Stimulated activated CD4-positive, alpha-beta T cell treated with anti-CD3 and anti-CD28 coated beads, Interleukin-15, amount 100 ng/mL, for 48 hours (primary cell): ENCODE results near the gene PRKCE.

Experiments
- DNase-seq, 2 donors: peaks; one replicate each; pipeline ENCODE4 v3.0.0-alpha.2; 2020; ENCODE audit warnings: low read depth in 2 of 2

Gene PRKCE

DNA sequence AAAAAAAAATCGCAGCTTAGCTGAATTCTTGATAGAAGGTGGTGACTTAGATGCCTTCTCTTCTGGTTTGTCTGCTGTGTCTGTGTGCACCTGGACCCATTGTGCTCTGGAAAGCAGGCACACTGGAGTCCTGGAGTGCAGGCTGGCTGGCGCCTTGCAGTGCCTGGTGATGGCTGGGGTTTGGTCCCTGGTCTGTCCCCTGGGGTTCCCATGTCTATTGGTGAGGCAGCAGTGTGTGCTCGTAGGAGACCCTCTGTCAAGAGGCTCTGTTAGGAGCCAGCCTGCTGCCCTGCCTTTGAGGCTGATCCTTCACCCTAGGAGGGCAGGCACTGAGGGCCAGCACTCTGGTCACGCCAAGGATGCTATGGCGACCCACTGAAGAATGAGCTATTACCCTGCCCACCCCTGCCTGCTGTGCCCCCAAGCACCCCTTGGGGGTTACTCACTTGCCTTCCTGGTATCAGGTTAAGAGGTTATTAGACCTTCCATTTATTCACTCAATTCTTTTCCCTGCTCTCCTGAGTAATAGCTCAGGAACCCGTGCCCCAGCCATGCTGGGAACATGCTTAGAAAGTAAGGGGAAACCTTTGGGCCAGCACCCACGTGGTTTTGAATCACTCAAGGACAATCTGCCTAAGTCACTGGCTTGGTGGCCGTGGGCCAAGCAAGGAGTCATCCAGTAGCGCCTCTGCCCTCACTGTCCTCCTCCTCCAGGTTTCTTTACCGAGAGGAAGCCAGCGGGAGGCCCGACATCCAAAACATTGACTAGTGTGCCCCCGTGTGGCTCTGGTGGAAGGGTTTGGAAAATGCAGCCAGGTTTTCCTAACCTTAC is 284.5 kb downstream of the PRKCE start:
- peak; percentile 31 to 50 for DNase-seq

GRCh38 chr2:45936623-45936979 is 285.1 kb downstream of the PRKCE start:
- no peak for DNase-seq

GRCh38 chr2:45937990-45938389 is 286.5 kb downstream of the PRKCE start:
- DNase-seq: no peak

DNA sequence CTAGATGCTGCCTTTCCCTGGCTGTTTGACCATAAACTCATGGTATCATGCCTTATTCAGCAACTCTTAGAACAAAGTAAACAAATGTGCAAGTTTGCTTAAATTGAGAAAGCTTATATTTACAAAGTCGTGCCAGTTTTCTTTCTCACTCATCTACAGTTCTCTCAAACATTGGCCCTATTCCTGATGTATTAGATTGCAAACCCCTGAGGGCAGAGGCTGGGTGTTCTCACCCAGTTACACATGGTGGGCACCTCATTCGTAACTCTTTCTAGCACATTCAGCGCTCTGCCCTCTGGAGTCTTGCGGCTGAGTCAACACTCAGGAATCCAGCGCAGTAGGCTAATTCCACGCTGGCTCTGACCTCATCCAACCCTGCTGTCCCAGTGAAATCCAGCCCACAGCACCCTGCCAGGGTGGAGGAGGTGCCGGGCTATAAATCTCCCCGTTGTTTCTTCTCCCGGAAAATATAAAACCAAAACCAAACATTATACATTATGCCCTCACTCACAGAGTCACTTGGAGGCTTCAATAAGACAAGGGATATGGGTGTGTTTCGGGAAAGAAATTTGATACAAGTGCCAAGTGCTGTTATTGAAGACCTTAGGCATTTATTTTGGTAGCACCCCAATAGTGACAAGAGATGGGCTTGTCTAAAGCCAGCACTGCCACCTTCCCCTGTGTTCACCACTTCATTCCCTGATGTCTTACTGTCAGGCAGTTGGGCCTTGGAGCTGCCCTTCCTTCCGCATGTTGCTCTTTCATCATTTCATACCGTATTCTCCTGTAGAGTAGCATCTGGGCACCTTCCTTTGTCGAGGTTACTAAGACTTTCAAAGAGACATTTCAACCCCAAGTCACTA is 287.4 kb downstream of the PRKCE start:
- no peak for DNase-seq

DNA sequence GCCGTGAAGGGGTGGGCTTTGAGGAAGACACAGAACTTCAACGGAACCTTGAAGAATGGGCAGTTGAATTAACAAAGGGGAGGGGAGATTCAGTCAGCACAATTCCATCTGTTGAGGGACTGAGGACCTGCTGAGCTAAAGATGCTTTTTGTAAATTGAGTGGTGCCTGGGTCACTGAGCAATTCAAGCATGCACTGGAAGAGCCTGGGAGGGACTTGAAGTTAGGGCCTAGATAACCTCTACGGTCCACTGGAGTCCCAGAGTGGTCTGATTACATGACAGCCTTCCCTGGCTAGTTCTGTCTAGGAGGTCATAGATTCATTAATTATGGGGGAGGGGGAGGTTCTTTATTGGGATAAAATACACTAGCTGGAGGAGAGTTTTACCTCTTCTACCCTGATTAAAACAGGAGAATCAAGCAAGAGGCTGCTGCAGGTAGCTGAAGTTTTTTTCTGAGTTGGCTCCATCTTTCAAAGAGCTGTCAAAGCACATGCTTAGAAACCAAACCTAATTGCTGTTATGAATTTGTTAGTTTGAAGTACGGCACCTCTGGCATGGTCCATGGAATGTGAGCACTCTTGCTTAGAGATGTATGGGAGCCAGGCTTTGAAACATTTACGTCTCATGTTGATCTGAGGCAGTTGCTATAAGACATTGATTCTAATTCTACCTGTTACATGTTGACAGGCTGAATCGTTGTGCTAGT is 290.2 kb downstream of the PRKCE start:
- no peak for DNase-seq

- no peak for DNase-seq
Observed at GRCh38 chr2:45942237-45942738, 290.8 kb downstream of the PRKCE start.

DNA sequence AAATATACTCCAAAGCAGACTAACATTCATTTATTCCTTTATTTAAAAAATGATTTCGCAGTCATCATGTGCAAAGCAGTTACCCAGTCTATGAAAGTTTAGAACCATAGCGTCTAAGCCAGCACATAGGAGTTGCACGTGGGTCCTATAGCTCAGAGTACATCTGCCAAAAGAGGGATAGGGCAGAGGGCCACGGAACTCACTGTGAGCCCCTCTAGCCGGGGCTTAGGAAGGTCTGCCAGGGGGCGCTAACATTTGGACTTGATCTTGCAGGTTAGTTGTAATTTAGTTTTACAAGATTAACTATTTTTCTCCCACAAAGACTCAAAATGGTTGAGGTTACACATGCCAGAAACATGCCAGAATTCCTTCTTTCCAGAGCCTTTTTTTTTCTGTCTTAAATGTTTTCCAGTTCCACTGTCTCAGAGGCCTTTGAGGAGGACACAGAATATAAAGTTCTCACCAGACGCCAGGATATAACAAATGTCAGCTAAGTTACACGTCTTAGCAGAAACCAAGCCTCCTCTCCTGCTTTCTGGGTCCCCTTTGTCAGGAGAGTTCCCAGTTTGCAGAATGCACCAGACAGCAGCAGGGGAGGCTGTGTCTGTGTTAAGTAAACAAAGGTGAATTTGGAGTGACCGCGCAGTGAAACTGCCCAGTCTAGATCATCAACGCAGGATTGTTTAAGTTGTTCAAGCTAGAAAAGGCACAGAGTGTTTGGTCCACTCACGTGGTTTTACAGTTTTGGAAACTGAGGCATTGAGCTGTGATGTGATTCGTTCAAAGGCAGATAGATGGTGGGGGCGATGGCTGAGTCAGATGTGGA is 292.0 kb downstream of the PRKCE start:
- no peak for DNase-seq

DNA sequence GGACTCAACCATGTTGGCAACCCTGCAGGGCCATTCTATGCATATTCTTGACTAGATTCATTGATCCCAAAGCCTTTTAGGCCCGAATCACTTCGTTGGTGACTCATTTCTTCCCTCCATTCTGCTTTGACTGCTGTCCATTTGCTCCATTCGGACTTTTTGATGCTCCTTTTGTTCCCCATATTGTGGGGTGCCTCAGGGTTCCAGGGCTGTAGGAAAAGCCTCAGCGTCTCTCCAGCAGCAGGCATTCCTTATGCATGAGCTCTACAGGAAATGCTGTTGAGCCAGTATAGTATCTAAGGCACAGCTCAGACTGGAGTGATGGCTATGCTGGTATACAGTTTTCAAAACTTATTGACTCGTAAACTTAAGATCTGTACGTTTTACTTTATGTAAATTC is 292.6 kb downstream of the PRKCE start:
- DNase-seq: no peak

- no peak for DNase-seq
Observed at GRCh38 chr2:45945302-45945717, 293.8 kb downstream of the PRKCE start.

GRCh38 chr2:45946023-45946422 is 294.5 kb downstream of the PRKCE start:
- DNase-seq: no peak

DNA sequence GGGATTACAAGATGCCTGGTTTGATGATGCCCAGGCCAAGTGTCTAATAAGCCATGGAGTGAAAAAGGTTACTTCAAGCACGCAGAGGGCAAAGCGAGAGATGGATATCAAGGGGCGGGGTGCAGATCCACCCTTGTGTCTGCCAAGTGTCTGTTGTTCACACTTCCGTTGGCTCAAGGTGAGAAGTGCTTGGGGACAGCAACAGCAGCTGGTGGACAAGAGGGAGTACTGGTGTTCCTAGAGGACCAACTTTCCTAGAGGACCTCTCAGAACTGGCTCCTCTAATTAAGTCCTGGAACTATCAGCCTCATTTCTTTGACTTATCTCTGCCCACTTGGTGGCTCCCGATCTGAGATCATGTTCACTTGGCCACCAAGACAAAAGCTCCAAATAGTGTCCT is 299.1 kb downstream of the PRKCE start:
- DNase-seq: no peak

DNA sequence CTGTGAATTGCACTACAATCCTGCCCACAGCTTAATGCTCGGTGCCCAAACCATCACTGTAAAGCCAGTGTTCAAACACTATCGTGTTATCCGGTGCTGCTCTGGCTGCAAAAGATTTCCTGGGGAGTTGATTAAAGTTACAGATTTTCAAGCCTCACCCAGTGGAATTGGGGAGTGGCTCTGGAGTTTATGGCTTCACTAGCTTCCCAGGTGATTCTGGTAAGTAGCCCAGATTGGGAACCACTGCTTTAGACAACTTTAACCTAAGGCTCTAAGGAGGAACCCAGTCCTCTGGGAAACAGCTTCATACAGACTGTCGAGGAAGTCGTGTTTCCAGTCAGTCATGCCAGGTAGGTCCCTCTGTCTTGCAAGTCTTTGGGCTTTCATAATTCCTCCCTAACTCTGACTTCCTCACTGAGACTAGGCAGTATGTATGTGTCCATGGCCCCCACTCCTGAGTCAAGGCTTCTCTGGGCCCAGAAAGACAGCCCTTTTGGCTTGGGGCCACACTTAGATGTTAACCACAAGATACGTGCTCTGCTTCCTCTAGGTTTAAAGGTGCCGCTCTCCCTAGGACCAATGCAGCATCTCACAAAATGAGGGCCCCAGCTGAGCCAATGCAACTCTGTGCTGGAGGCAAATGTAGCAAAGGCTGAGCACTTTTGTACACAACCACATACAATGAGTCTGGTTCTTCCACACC is 299.7 kb downstream of the PRKCE start:
- DNase-seq: no peak

DNA sequence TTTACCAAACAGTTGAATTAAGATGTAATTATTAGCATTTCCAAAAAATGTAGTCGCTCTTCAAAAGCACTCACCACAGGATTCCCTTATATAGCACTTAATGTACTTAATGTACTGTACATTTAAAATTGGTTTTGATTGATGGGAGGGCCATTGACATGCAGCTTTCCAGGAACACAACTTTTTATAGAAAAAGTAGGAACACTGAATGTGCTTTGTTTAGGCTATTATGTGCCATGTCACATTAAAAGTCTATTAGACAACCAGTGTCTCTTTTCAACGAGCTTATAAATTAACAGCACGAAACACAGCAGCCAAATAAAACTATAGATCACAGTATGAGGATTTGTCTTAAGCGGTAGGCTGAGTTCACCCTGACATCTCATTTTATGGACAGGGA is 301.1 kb downstream of the PRKCE start:
- DNase-seq: no peak

GRCh38 chr2:45953376-45954027 is 302.0 kb downstream of the PRKCE start:
- no peak for DNase-seq

DNA sequence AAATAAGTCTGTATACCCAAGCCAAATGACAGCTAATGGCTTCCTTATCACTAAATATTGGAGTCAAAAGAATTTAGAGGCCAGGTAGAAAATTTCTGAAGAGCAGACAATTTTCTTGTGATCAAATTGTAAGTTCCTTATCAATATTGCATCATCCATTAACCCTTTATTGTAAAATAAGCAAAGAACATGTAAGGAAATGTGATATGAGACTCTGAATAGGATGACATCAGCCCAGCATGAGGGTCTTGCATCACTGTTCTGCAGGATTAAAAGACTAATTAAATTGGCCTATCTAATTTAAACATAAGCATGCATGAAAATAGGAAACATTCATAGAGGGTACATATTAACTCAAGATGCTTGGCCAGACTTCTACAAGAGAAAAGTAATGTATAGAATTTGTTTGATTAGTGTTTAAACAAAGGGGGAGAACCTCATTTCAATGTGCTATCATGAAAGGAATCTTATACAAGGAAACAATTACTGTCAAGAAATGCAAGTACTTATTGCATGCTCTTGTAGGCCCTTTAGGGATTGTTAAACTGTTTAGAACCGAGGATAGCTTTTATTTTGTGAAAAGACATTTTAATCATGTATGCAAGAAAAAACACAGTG is 302.9 kb downstream of the PRKCE start:
- no peak for DNase-seq

DNA sequence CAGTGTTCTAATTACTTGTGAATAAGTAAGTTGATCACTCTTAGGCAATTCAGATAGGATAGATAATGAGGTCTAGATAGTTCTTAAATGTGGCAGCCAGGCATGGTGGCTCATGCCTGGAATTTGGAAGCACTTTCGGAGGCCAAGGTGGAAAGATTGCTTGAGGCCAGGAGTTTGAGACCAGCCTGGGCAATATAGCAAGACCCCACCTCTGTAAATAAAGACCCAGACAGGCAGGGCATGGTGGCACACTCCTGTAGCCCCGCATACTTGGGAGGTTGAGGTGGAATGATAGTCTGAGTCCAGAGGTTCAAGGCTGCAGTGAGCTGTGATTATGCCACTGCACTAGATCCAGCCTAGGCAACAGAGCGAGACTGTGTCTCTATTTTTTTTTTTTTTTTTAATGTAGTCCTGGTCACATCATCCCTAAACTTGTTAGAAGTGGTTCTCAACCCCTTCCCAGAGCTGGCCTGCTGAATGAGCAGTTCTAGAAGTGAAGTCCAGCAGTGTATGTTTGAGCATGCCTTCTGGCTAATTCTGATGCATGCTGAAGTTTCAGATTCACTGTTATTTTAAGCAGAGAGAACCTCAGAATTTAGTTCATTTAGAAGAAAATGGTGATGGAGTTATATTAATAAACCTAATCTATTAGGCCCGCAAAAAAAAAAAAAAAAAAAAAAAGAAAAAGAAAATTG is 306.2 kb downstream of the PRKCE start:
- no peak for DNase-seq

- no peak for DNase-seq
Observed at GRCh38 chr2:45960057-45960863, 308.8 kb downstream of the PRKCE start.
